ENCODE measurements around the gene TTC7B. TPM values are rescaled to one million over a fixed set of nuclear protein-coding genes. Genes with fewer than 3 reads are reported as not detected.

TTC7B gene
- polyA plus RNA-seq, 1 donor from 2014 or later: 19.9 TPM

DNA sequence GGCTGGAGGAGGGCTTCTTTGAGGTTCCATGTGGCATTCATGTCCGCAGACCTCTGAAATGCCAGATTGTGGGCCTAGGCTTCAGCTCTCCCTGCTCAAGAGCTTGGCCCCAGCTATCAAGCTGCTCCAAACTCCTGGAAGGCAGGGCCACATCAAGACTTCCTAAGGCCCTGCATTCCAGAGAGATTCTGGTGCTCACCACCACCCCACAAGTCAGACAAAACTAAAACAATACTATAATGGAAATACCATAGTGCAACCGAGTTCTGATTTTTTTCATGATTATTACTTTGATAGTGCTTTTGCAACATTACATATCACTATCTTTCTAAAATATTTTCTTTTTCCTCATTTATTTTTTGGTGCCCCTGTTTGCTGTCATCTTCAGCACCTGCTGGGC lies 333.1 kb downstream of the TTC7B start:
- no peaks in the 10 kb centered on the region for H3K9me3 ChIP-seq (ENCODE audit: low read length)
- TF ChIP-seq RAD21 (conservative IDR thresholded peaks at IDR 0.05): no peak
- TF ChIP-seq SMC3 (conservative IDR thresholded peaks at IDR 0.05; ENCODE audit: poor library complexity): no peak
- no peak for TF ChIP-seq EP300 (conservative IDR thresholded peaks at IDR 0.05; ENCODE audit: poor library complexity, severe bottlenecking)
- no peak for TF ChIP-seq REST (IDR thresholded peaks at IDR 0.05; ENCODE audit: borderline replicate concordance)
- no peak for TF ChIP-seq MXI1 (conservative IDR thresholded peaks at IDR 0.05; ENCODE audit: poor library complexity, severe bottlenecking)
- TF ChIP-seq, protein P1, sequence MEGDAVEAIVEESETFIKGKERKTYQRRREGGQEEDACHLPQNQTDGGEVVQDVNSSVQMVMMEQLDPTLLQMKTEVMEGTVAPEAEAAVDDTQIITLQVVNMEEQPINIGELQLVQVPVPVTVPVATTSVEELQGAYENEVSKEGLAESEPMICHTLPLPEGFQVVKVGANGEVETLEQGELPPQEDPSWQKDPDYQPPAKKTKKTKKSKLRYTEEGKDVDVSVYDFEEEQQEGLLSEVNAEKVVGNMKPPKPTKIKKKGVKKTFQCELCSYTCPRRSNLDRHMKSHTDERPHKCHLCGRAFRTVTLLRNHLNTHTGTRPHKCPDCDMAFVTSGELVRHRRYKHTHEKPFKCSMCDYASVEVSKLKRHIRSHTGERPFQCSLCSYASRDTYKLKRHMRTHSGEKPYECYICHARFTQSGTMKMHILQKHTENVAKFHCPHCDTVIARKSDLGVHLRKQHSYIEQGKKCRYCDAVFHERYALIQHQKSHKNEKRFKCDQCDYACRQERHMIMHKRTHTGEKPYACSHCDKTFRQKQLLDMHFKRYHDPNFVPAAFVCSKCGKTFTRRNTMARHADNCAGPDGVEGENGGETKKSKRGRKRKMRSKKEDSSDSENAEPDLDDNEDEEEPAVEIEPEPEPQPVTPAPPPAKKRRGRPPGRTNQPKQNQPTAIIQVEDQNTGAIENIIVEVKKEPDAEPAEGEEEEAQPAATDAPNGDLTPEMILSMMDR (IDR thresholded peaks at IDR 0.05; ENCODE audit: poor library complexity, severe bottlenecking): no peak
- TF ChIP-seq POLR2AphosphoS5 (IDR thresholded peaks at IDR 0.05): no peak
- TF ChIP-seq TAF1 (IDR thresholded peaks at IDR 0.05; ENCODE audit: low read depth): no peak
- no peak for TF ChIP-seq EZH2 (IDR thresholded peaks at IDR 0.05; ENCODE audit: borderline replicate concordance, insufficient read depth, low read length, poor library complexity, severe bottlenecking)

DNA sequence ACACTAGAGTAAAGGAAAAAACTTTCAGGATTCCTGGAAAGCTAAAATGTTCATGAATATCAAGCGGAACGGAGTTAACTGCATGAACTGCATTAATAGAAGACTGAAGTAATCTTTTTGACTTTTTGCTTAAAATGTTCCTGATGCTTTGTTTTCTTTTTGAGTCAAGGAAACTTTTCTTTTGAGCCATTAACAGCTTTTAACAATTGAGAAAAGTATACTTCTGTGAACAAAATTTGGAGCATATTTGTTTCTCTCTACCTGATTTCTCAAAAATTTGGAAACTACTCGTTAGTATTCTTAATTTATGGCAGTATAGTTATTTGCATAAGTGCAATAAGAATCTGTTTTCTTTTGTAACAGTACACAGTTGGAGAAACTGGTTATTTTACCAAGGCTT lies 340.9 kb downstream of the TTC7B start:
- H3K36me3 ChIP-seq (ENCODE audit: insufficient read depth, low read length): no peaks in the 10 kb centered on the region
- H3K9me2 ChIP-seq (ENCODE audit: insufficient read depth, low read length): no peaks in the 10 kb centered on the region
- H3K9ac ChIP-seq (ENCODE audit: low read length): no peak overlapping the region
- no peak overlapping the region for H2AFZ ChIP-seq (ENCODE audit: low read depth, low read length)
- no peaks in the 10 kb centered on the region for H4K20me1 ChIP-seq (ENCODE audit: insufficient read depth)
- H3K27ac ChIP-seq (ENCODE audit: low read length): no peak overlapping the region
- H3K79me2 ChIP-seq (replicated peaks; ENCODE audit: insufficient read depth, low read length): no peaks in the 10 kb centered on the region
- TF ChIP-seq POLR2AphosphoS5 (IDR thresholded peaks at IDR 0.05): no peak
- TF ChIP-seq, protein P1 (IDR thresholded peaks at IDR 0.05; ENCODE audit: poor library complexity, severe bottlenecking): no peak
- no peak for TF ChIP-seq SMC3 (conservative IDR thresholded peaks at IDR 0.05; ENCODE audit: poor library complexity)
- no peak for TF ChIP-seq TAF1 (IDR thresholded peaks at IDR 0.05; ENCODE audit: low read depth)
- no peak for TF ChIP-seq EZH2 (IDR thresholded peaks at IDR 0.05; ENCODE audit: borderline replicate concordance, insufficient read depth, low read length, poor library complexity, severe bottlenecking)
- no peak for TF ChIP-seq EP300 (conservative IDR thresholded peaks at IDR 0.05; ENCODE audit: poor library complexity, severe bottlenecking)
- no peak for TF ChIP-seq MXI1 (conservative IDR thresholded peaks at IDR 0.05; ENCODE audit: poor library complexity, severe bottlenecking)
- TF ChIP-seq REST (IDR thresholded peaks at IDR 0.05; ENCODE audit: borderline replicate concordance): no peak
- no peak for TF ChIP-seq RAD21 (conservative IDR thresholded peaks at IDR 0.05)
- H3K4me3 ChIP-seq (ENCODE audit: low read length): no peak overlapping the region
- no peaks in the 10 kb centered on the region for H3K27me3 ChIP-seq (ENCODE audit: insufficient read depth, low read depth, low read length)
- H3K4me2 ChIP-seq (ENCODE audit: low read length): no peak overlapping the region
- no peaks in the 10 kb centered on the region for H3K9me3 ChIP-seq (ENCODE audit: low read length)
- no peaks in the 10 kb centered on the region for H3F3A ChIP-seq (ENCODE audit: insufficient read depth, low read length, poor library complexity, severe bottlenecking)

More for the DNA sequence above, 333.1 kb downstream of the TTC7B start:
- no peaks in the 10 kb centered on the region for H3K9me2 ChIP-seq (ENCODE audit: insufficient read depth, low read length)
- no peaks in the 10 kb centered on the region for H3K36me3 ChIP-seq (ENCODE audit: insufficient read depth, low read length)
- no peaks in the 10 kb centered on the region for H4K20me1 ChIP-seq (ENCODE audit: insufficient read depth)
- no peaks in the 10 kb centered on the region for H3K79me2 ChIP-seq (replicated peaks; ENCODE audit: insufficient read depth, low read length)
- H3K27ac ChIP-seq (ENCODE audit: low read length): no peak overlapping the region
- H3K4me2 ChIP-seq (ENCODE audit: low read length): no peak overlapping the region
- H3K27me3 ChIP-seq (ENCODE audit: insufficient read depth, low read depth, low read length): no peaks in the 10 kb centered on the region
- H3K4me3 ChIP-seq (ENCODE audit: low read length): no peak overlapping the region
- H3F3A ChIP-seq (ENCODE audit: insufficient read depth, low read length, poor library complexity, severe bottlenecking): no peaks in the 10 kb centered on the region
- H3K9ac ChIP-seq (ENCODE audit: low read length): no peak overlapping the region
- H2AFZ ChIP-seq (ENCODE audit: low read depth, low read length): no peak overlapping the region
